ENCODE data around the gene MGAT1.
"Not testable (repeated sequence)": the region's sequence is repeated elsewhere in the genome, so short reads cannot be mapped to it uniquely, and the experiment has no call there.

The MGAT1 gene

GRCh38 chr5:180802325-180803180, at the start of gene MGAT1:
MGAT1 (minus strand) TSS chr5:180802806; CDS start chr5:180792971, 9,835 bp downstream.
- peak; percentile 70 for DNase-seq (ENCODE audit: low read depth)

GRCh38 chr5:180850434-180851078, 48.0 kb upstream of the MGAT1 start:
- no peak for DNase-seq (ENCODE audit: low read depth)

- no peak for DNase-seq (ENCODE audit: low read depth)
These were observed 47.2 kb upstream of the MGAT1 start for GRCh38 chr5:180849827-180850226.

GRCh38 chr5:180848878-180849277, 46.3 kb upstream of the MGAT1 start:
- no peak for DNase-seq (ENCODE audit: low read depth)

- DNase-seq (ENCODE audit: low read depth) = no peak
These were observed 45.7 kb upstream of the MGAT1 start for GRCh38 chr5:180848265-180848664.

- DNase-seq (ENCODE audit: low read depth) = no peak
These were observed 44.4 kb upstream of the MGAT1 start for GRCh38 chr5:180847026-180847425.

GRCh38 chr5:180844858-180845257, 42.3 kb upstream of the MGAT1 start:
- DNase-seq (ENCODE audit: low read depth) = no peak

GRCh38 chr5:180844432-180844831, 41.8 kb upstream of the MGAT1 start:
- no peak for DNase-seq (ENCODE audit: low read depth)

- DNase-seq (ENCODE audit: low read depth) = no peak
These were observed 37.3 kb upstream of the MGAT1 start for GRCh38 chr5:180839935-180840334.

- DNase-seq (ENCODE audit: low read depth) = no peak
These were observed 36.6 kb upstream of the MGAT1 start for GRCh38 chr5:180839227-180839626.

GRCh38 chr5:180837478-180837877, 34.9 kb upstream of the MGAT1 start:
- no peak for DNase-seq (ENCODE audit: low read depth)

- DNase-seq (ENCODE audit: low read depth) = no peak
These were observed 30.0 kb upstream of the MGAT1 start for GRCh38 chr5:180832638-180833068.

- peak; percentile 45 for DNase-seq (ENCODE audit: low read depth)
These were observed 28.8 kb upstream of the MGAT1 start for GRCh38 chr5:180831139-180832093.

GRCh38 chr5:180830253-180831138, 27.9 kb upstream of the MGAT1 start:
- DNase-seq (ENCODE audit: low read depth) = no peak

GRCh38 chr5:180829726-180830125, 27.1 kb upstream of the MGAT1 start:
- DNase-seq (ENCODE audit: low read depth) = no peak

- DNase-seq (ENCODE audit: low read depth) = not testable (repeated sequence)
These were observed 26.3 kb upstream of the MGAT1 start for GRCh38 chr5:180828756-180829531.

- not testable (repeated sequence) for DNase-seq (ENCODE audit: low read depth)
These were observed 24.8 kb upstream of the MGAT1 start for GRCh38 chr5:180827374-180827773.

- peak; percentile 76 for DNase-seq (ENCODE audit: low read depth)
These were observed 23.3 kb upstream of the MGAT1 start for GRCh38 chr5:180825768-180826525.

- no peak for DNase-seq (ENCODE audit: low read depth)
These were observed 22.2 kb upstream of the MGAT1 start for GRCh38 chr5:180824630-180825476.

Measured in stromal cell of bone marrow (primary cell).